Measurements from ENCODE around the gene LACTB. TPM values are rescaled to one million over a fixed set of nuclear protein-coding genes. Genes with fewer than 3 reads are reported as not detected.

The LACTB gene
- total and polyA plus RNA-seq, 4 donors, result 13.2 to 25.3 (median 19.1) TPM

- H3K9me3 ChIP-seq (ENCODE audit: control insufficient read depth in 4 of 4, low read length in 3 of 4), result no peaks in the 10 kb centered on the region
- no peak overlapping the region for H3K4me3 ChIP-seq (ENCODE audit: low read depth in 1 of 3, low read length in 3 of 3)
- H3K36me3 ChIP-seq (ENCODE audit: control insufficient read depth in 4 of 4, insufficient read depth in 3 of 4, low read depth in 1 of 4, low read length in 3 of 4), result peaks cover 1 to 3% (median 2%) of the 10 kb centered on the region in 4 donors
- peak overlapping the region in 1 of 2 donors; percentile 18 for H3K27ac ChIP-seq (ENCODE audit: low read depth in 1 of 2, low read length in 2 of 2)
- no peak for DNase-seq (ENCODE audit: low spot score)
- TF ChIP-seq MAX (IDR thresholded peaks at IDR 0.05) (no peak), JUND (IDR thresholded peaks at IDR 0.05) (peak in 1 of 2 donors; percentile 39)
- H3K27me3 ChIP-seq (ENCODE audit: control insufficient read depth in 4 of 4, insufficient read depth in 4 of 4, low read length in 3 of 4), result no peaks in the 10 kb centered on the region
- no peak overlapping the region for H3K9ac ChIP-seq (ENCODE audit: low read depth in 1 of 2, low read length in 2 of 2)
- no peaks in the 10 kb centered on the region for H3K4me1 ChIP-seq (ENCODE audit: control insufficient read depth in 4 of 4, insufficient read depth in 4 of 4, low read length in 3 of 4)
- WGBS, result 76% methylated on average over 3 of the region's 3 CpGs
Observed at GRCh38 chr15:63135804-63136203, 14.1 kb downstream of the LACTB start.

GRCh38 chr15:63136742-63137141 is 15.1 kb downstream of the LACTB start:
- H3K9ac ChIP-seq (ENCODE audit: low read depth in 1 of 2, low read length in 2 of 2), result no peak overlapping the region
- DNase-seq (ENCODE audit: low spot score), result no peak
- H3K4me3 ChIP-seq (ENCODE audit: low read depth in 1 of 3, low read length in 3 of 3), result no peak overlapping the region
- 96% methylated on average over 2 of the region's 2 CpGs for WGBS
- H3K4me1 ChIP-seq (ENCODE audit: control insufficient read depth in 4 of 4, insufficient read depth in 4 of 4, low read length in 3 of 4), result no peaks in the 10 kb centered on the region
- TF ChIP-seq MAX (IDR thresholded peaks at IDR 0.05) (no peak), JUND (IDR thresholded peaks at IDR 0.05) (no peak), REST (IDR thresholded peaks at IDR 0.05) (no peak), HNF4G (IDR thresholded peaks at IDR 0.05) (no peak), EGR1 (IDR thresholded peaks at IDR 0.05; ENCODE audit: low read depth in 2 of 2) (no peak), HNF4A (conservative IDR thresholded peaks at IDR 0.05) (no peak)
- peaks cover 1 to 8% (median 3%) of the 10 kb centered on the region in 4 donors for H3K36me3 ChIP-seq (ENCODE audit: control insufficient read depth in 4 of 4, insufficient read depth in 3 of 4, low read depth in 1 of 4, low read length in 3 of 4)
- no peak overlapping the region for H3K27ac ChIP-seq (ENCODE audit: low read depth in 1 of 2, low read length in 2 of 2)
- H3K27me3 ChIP-seq (ENCODE audit: control insufficient read depth in 4 of 4, insufficient read depth in 4 of 4, low read length in 3 of 4), result no peaks in the 10 kb centered on the region
- H3K9me3 ChIP-seq (ENCODE audit: control insufficient read depth in 4 of 4, low read length in 3 of 4), result no peaks in the 10 kb centered on the region

GRCh38 chr15:63140936-63141335 is 19.3 kb downstream of the LACTB start:
- DNase-seq (ENCODE audit: low spot score), result no peak
- H3K9me3 ChIP-seq (ENCODE audit: control insufficient read depth in 4 of 4, low read length in 3 of 4), result no peaks in the 10 kb centered on the region
- no peak for TF ChIP-seq NR2F2 (IDR thresholded peaks at IDR 0.05)
- no peak for TF ChIP-seq FOXA1 (IDR thresholded peaks at IDR 0.05)
- TF ChIP-seq RXRA (IDR thresholded peaks at IDR 0.05), result no peak
- no peak for TF ChIP-seq RAD21 (IDR thresholded peaks at IDR 0.05)
- no peak for TF ChIP-seq YY1 (IDR thresholded peaks at IDR 0.05)
- no peak for TF ChIP-seq GABPA (IDR thresholded peaks at IDR 0.05 in 1 of 2, conservative IDR thresholded peaks at IDR 0.05 in 1 of 2)
- TF ChIP-seq HNF4A (conservative IDR thresholded peaks at IDR 0.05), result no peak
- no peak for TF ChIP-seq FOXA2 (IDR thresholded peaks at IDR 0.05)
- no peak overlapping the region for H3K4me3 ChIP-seq (ENCODE audit: low read depth in 1 of 3, low read length in 3 of 3)
- H3K27me3 ChIP-seq (ENCODE audit: control insufficient read depth in 4 of 4, insufficient read depth in 4 of 4, low read length in 3 of 4), result no peaks in the 10 kb centered on the region
- no peaks in the 10 kb centered on the region for H3K4me1 ChIP-seq (ENCODE audit: control insufficient read depth in 4 of 4, insufficient read depth in 4 of 4, low read length in 3 of 4)
- H3K36me3 ChIP-seq (ENCODE audit: control insufficient read depth in 4 of 4, insufficient read depth in 3 of 4, low read depth in 1 of 4, low read length in 3 of 4), result peaks cover 0 to 20% (median 4%) of the 10 kb centered on the region in 4 donors
- no peak overlapping the region for H3K27ac ChIP-seq (ENCODE audit: low read depth in 1 of 2, low read length in 2 of 2)
- WGBS, result 90% methylated on average over 2 of the region's 2 CpGs
- H3K9ac ChIP-seq (ENCODE audit: low read depth in 1 of 2, low read length in 2 of 2), result no peak overlapping the region
